ENCODE measurements around the gene C1orf210. TPM values are rescaled to one million over a fixed set of nuclear protein-coding genes. Genes with fewer than 3 reads are reported as not detected.
A peak's percentile ranks its signal among the peaks of the same experiment; 100 is the strongest.

The C1orf210 gene
- 4.8 and 6.6 TPM in 2 replicates for total RNA-seq

DNA sequence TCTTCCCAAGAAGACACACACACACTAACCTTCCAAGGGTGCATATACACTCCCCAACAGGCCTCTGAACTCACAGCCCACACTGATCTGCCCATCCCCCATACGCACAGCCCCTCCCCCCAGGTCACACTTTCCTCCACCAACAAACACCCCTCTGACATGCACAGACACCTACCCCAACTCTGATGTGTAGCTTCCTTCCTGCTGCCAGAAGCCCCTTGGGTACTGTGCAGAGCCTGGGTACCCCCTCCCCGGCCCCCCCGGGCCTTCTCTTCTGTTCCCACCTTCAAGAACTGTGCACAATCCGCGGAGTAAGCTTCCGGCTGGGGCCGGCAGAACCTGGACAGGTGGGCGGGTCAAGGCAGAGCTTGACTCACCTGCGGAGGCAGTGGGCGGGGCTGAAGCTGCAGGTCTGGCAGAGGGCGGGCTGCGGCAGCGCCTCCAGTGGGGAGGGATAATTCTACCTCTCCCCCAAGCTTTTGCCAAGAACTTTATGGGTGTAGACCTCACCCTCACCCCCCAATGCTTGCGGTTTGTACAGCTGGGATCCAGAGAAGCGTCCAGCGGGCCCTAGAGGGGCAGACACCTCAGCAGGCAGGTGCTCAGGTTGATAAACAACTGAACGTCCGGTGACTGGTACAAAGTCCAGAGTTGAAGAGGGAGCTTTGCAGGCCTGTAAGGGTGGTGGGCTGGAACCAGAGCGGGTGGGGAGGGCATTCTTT is at the start of gene C1orf210:
TSS of gene C1orf210 (minus strand) at position 313 of the 722 bp plus-strand sequence. CDS start 2,311 bp downstream, outside the sequence.
- TF ChIP-seq, protein P1, sequence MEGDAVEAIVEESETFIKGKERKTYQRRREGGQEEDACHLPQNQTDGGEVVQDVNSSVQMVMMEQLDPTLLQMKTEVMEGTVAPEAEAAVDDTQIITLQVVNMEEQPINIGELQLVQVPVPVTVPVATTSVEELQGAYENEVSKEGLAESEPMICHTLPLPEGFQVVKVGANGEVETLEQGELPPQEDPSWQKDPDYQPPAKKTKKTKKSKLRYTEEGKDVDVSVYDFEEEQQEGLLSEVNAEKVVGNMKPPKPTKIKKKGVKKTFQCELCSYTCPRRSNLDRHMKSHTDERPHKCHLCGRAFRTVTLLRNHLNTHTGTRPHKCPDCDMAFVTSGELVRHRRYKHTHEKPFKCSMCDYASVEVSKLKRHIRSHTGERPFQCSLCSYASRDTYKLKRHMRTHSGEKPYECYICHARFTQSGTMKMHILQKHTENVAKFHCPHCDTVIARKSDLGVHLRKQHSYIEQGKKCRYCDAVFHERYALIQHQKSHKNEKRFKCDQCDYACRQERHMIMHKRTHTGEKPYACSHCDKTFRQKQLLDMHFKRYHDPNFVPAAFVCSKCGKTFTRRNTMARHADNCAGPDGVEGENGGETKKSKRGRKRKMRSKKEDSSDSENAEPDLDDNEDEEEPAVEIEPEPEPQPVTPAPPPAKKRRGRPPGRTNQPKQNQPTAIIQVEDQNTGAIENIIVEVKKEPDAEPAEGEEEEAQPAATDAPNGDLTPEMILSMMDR (IDR thresholded peaks at IDR 0.05; ENCODE audit: insufficient read depth, low read length, poor library complexity, severe bottlenecking) = peak; percentile 36
- Histone ChIP-seq H3K27me3 (ENCODE audit: control insufficient read depth, insufficient read depth, low read length) (peaks cover 4% of the 10 kb centered on the region), H3K4me3 (ENCODE audit: low read depth, low read length) (no peak within 1 kb of the TSS), H3K36me3 (ENCODE audit: control insufficient read depth, insufficient read depth, low read length) (no peaks in the 10 kb centered on the region)
- DNase-seq (ENCODE audit: low read depth) = no peak

DNA sequence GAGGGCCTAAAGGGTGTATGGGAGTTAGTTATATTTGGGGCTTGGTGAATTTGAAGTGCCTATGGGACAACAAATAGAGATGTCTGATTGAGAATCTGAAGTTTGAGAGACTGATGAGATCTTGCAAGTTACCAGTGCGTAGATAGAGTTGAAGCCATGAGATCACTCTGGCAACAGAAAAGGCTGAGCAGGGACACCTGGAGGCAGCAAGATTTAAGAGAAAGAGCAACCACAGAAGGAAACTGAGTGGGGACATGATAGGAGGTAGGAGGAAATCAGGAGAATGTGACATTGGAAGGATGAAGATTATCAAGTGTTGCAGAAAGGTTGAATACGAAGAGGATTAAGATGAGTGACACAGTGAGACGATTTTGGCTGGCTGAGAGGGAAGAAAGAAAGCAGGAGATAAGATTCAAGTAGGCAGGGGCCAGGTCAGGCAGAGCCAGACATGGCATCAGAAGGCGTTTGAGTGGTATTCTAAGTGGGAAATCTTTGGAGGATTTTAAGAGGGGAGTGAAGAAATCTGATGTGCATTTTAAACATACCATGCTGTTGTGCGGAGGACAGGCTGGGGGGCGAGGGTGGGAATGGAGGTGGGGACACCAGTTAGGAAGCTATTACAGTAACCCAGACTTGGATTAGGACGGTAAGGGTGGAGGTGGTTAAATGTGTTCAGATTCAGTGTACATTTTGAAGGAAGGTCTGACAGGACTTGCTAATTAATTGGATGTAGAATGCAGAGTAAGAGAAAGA is 49.2 kb upstream of the C1orf210 start:
- Histone ChIP-seq H3K27me3 (ENCODE audit: control insufficient read depth, insufficient read depth, low read length) (no peaks in the 10 kb centered on the region), H3K4me3 (ENCODE audit: low read depth, low read length) (no peak overlapping the region), H3K36me3 (ENCODE audit: control insufficient read depth, insufficient read depth, low read length) (no peaks in the 10 kb centered on the region)
- TF ChIP-seq, protein P1 (IDR thresholded peaks at IDR 0.05; ENCODE audit: insufficient read depth, low read length, poor library complexity, severe bottlenecking) = no peak
- no peak for DNase-seq (ENCODE audit: low read depth)

DNA sequence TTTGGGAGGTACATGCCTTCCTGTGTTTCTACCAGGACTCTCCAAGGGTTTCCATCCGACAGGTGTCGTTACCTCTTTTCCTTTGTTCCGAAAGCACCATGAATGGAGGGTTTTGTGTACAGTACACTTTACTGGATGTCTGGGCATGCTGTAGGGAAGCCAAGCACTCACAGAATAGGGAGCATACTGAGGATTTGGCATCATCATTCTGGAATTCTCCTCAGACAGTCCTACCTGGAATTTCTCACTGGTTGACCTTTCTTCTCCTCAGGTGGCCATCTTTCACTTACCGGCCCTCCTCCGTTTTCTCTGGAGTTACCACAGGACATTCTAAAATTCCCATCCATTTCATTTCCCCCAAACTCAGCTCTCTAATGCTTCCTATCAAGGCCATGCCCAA is 46.3 kb upstream of the C1orf210 start:
- TF ChIP-seq, protein P1 (IDR thresholded peaks at IDR 0.05; ENCODE audit: insufficient read depth, low read length, poor library complexity, severe bottlenecking) = no peak
- Histone ChIP-seq H3K4me3 (ENCODE audit: low read depth, low read length) (no peak overlapping the region), H3K36me3 (ENCODE audit: control insufficient read depth, insufficient read depth, low read length) (no peaks in the 10 kb centered on the region), H3K27me3 (ENCODE audit: control insufficient read depth, insufficient read depth, low read length) (no peaks in the 10 kb centered on the region)
- no peak for DNase-seq (ENCODE audit: low read depth)

DNA sequence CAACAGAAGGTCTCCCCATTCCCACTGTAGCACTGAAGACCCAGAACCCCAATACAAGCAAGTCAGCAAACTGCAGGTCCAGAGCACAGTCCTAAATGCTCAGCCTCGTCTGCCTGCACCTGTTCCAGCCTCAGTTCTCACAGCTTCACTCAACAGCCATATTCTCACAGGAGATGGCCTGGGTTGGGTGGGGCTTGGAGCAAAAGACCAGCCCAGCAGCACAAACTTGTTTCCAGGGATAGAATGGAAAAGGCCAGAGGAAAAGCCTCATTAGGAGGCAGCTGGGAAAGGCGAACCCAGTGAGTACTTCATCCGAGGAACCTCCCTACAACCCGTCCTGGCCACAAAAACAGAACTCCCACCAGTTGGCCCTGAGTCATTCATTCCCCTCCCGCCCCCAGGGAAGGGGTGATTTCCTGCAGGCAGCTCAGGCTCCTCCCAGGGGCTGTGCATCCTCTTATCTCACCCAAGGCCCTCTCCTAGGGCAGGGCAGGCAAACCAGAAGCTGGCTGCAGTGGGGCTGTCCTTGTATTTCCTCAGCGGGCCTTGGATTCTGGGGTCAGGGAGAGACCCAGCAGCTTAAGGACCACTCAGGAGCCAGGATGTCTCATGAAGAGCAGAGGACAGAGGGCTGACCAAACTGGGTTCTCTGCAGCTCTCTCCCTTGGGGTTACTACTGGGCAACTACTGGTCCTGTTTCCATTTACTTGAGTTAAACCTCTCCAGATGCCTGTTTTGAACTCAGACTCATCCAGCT is 44.8 kb upstream of the C1orf210 start:
- H3K27me3 ChIP-seq (ENCODE audit: control insufficient read depth, insufficient read depth, low read length) = no peaks in the 10 kb centered on the region
- DNase-seq (ENCODE audit: low read depth) = peak; percentile 65
- TF ChIP-seq, protein P1 (IDR thresholded peaks at IDR 0.05; ENCODE audit: insufficient read depth, low read length, poor library complexity, severe bottlenecking) = no peak
- no peak overlapping the region for H3K4me3 ChIP-seq (ENCODE audit: low read depth, low read length)
- no peaks in the 10 kb centered on the region for H3K36me3 ChIP-seq (ENCODE audit: control insufficient read depth, insufficient read depth, low read length)

DNA sequence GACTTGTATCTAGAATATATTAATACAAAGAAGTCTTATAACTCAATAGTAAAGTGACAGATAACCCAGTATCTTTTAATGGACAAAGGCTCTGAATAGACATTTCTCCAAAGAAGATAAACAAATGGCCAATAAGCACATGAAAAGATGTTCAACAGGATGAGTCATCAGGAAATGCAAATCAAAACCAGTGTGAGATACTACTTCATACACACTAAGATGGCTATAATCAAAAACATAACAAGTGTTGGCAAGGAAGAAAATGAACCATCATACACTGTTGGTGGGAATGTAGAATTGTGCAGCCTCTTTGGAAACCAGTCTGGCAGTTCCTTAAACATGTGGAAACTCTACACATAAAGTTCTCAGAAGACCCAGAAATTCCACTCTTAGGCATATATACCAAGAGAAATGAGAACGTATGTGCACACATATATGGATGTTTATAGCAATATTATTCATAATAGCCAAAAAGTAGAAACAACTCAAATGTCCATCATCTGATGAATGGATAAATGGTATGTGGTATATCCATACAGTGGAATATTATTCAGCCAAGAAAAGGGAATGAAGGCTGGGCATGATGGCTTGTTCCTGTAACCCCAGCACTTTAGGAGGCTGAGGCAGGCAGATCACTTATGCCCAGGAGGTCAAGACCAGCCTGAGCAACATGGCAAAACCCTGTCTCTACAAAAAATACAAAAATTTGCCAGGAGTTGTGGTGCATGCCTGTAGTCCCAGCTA is 42.3 kb upstream of the C1orf210 start:
- TF ChIP-seq, protein P1 (IDR thresholded peaks at IDR 0.05; ENCODE audit: insufficient read depth, low read length, poor library complexity, severe bottlenecking) = no peak
- H3K36me3 ChIP-seq (ENCODE audit: control insufficient read depth, insufficient read depth, low read length) = no peaks in the 10 kb centered on the region
- no peak for DNase-seq (ENCODE audit: low read depth)
- no peaks in the 10 kb centered on the region for H3K27me3 ChIP-seq (ENCODE audit: control insufficient read depth, insufficient read depth, low read length)
- no peak overlapping the region for H3K4me3 ChIP-seq (ENCODE audit: low read depth, low read length)

All from kidney epithelial cell (primary cell).